SIG-M5 treated with dmso at 0.1 percent for 504 hours (cell line): ENCODE data around the gene MIEF2.
"Not testable (repeated sequence)": the region's sequence is repeated elsewhere in the genome, so short reads cannot be mapped to it uniquely, and the experiment has no call there.

Experiments
- DNase-seq: peaks from one replicate; lab custom pipeline; 2025; ENCODE audit not compliant: unreplicated experiment; lab: John Stamatoyannopoulos, UW

The MIEF2 gene

DNA sequence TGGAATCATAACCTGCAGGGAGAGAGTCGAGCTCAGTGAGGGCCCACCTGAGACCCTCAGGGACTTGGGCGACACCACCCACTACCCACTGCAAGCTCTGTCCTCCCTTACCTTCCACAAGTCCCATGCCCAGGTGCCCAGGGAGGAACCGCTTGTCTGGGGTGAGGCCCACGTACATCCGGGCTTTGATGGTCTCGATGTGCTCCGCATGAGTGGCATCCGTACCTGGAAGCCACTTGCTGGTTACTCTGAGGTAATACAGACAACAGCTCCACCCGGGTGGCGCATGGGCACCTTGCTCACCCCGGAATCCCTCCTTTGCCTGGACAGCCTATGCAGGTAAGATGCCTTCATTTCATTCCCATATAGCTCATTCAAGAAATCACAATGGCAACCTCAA lies 24.8 kb downstream of the MIEF2 start:
- DNase-seq = no peak

DNA sequence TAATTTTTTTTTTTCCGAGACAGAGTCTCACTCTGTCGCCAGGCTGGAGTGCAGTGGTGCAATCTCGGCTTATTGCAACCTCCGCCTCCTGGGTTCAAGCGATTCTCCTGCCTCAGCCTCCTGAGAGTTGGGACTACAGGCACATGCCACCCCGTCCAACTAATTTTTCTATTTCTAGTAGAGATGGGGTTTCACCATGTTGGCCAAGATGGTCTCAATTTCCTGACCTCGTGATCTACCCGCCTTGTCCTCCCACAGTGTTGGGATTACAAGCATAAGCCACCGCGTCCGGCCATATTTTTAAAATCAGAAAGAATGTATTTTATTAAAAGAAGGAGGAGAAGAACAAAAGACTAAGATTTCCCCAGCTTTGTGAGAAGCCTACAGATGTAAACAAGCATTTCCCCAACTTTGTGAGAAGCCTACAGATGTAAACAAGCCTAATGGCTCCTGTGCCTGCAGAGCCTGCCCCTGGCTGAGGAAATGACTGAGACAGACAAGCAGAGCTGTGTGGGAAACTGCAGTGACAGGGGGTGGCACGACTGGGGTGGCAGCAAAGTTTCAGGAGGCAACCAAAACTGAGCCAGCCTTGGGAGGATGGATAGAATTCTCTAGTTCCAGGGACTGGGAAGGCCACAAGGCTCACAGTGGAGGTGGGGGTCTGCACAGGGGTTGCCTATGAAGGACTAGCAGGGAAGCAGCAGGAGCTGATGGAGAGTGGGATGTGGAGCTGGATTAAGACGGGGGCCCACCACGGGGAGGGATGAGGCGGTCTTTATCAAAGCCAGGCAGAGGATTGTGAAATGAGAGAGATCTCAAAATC lies 31.5 kb downstream of the MIEF2 start:
- no peak for DNase-seq

GRCh38 chr17:18298061-18298460 lies 37.6 kb downstream of the MIEF2 start:
- not testable (repeated sequence) for DNase-seq

DNA sequence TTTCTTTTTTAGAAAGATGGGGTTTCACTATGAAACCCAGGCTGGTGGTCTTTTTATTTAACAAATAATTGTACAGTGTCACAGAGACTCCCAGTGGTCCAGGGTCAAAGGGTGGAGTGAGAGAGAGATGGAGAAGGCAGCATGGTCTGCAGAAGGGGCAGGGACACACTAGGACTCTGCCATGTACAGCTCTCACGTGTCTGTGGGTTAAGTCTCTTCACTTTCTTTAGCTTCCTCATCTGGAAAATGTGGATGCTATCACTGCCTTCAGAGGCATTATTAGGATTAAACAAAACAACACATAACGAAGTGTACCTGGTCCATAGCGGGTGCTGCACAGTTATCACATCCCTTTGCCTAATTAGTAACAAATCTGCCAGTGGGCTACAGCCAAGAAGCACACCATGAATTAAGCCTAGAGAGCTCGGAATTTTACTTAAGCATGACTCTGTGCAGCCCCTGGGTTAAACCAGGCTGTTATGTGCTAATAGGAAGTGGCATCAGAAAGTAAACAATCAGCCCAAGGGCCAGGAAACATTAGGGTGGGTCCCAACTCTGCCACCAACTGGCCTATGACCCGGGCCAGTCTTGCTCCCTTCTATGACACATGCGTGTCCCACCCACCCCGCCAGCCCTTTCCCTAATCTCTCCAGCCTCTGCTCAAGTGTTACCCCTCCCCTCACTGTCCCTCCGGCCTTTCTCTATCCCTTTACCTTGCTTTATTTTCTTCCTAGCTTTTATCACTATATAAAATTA lies 40.4 kb downstream of the MIEF2 start:
- DNase-seq = no peak

GRCh38 chr17:18303206-18303605 lies 42.7 kb downstream of the MIEF2 start:
- not testable (repeated sequence) for DNase-seq

DNA sequence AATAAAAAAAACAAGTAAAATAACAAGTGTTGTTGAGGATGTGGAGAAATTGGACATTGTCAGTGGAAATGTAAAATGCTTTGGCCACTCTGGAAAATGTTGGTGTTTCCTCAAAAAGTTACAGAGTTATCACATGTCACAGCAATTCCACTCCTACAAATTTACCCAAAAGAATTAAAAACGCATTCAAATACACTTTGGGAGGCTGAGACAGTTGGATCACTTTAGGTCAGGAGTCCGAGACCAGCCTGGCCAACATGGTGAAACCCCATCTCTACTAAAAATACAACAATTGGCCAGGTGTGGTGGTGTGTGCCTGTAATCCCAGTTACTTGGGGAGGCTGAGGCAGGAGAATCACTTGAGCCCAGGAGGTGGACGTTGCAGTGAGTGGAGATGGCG lies 48.7 kb downstream of the MIEF2 start:
- DNase-seq = no peak

DNA sequence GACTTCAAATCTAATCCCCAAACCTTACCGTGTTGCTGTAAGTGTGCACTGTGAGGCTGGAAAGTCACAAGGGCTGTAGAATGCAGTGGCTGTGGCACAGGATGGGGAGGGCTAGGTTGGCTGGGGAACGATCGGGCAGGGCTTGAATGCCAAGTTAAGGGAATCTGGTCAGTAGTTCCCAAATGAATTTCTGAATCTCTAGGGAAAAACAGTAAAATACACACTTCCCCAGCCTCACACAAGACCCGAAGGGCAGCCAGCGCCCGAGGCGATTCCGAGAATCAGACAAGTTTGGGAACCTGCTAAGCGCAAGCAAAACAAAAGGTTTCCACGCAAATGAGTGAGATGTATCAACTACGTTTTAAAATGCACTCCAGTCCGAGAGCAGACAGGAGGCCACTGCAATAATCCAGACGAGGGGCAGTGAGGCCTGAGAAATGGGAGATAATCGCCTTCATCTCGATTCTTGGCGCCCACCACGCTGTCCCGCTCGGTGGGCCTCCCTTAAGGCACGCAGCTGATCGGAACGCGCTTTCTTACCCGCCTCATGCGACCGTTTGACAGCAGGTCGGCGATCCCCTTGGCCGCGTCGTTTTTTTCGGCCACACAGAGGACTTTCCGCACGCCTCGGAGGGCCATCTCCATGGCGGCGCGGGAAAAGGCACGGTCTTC lies 53.7 kb downstream of the MIEF2 start:
- no peak for DNase-seq

- peak; percentile 98 for DNase-seq
These were observed 54.5 kb downstream of the MIEF2 start, which contains the start of the genes SMCR8 and TOP3A for GRCh38 chr17:18314731-18315561. TSS of gene SMCR8 (plus strand) at chr17:18315293. CDS start at chr17:18315790, 497 bp downstream. TSS of gene TOP3A (minus strand) at chr17:18314994. CDS start at chr17:18314778, 216 bp downstream.

- DNase-seq = peak; percentile 67
These were observed 55.1 kb downstream of the MIEF2 start for GRCh38 chr17:18315562-18315922.

DNA sequence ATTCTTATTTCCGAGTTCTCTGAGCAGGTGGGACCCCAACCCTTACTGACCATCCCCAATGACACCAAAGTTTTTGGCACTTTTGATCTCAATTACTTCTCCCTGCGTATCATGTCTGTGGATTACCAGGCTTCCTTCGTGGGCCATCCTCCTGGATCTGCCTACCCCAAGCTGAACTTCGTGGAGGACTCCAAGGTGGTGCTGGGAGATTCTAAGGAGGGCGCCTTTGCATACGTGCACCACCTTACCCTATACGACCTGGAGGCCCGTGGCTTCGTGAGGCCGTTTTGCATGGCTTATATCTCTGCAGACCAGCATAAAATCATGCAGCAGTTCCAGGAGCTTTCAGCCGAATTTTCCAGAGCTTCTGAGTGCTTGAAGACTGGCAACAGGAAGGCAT lies 55.5 kb downstream of the MIEF2 start:
- DNase-seq = no peak
